WERI-Rb-1 (cell line): Measurements from ENCODE around the gene DCTN3.
"Not testable (repeated sequence)": the region's sequence is repeated elsewhere in the genome, so short reads cannot be mapped to it uniquely, and the experiment has no call there.

Experiments used
- DNase-seq: peaks from one replicate; pipeline ENCODE4 v3.0.0-alpha.2; 2020
- H3K27ac ChIP-seq: fragments of 250-450 bp; sonication (Bioruptor Pico); 2 replicates; pipeline ENCODE4 v1.5.1; 2020; ENCODE audit warnings: mild to moderate bottlenecking, moderate library complexity
- H3K27me3 ChIP-seq: fragments of 250-450 bp; sonication (Bioruptor Pico); 2 replicates; pipeline ENCODE4 v1.5.1; 2021; ENCODE audit warnings: mild to moderate bottlenecking, low read depth, moderate library complexity; ENCODE audit not compliant: insufficient read depth, severe bottlenecking
- H3K36me3 ChIP-seq: fragments of 250-450 bp; sonication (Bioruptor Pico); 2 replicates; pipeline ENCODE4 v1.5.1; 2020; ENCODE audit warnings: mild to moderate bottlenecking, moderate library complexity
- H3K4me3 ChIP-seq: 2 replicates; pipeline ENCODE4 v1.5.1; 2011; ENCODE audit warnings: low read depth, mild to moderate bottlenecking, control low read depth, low read length
- H3K9me3 ChIP-seq: fragments of 250-450 bp; sonication (Bioruptor Pico); 2 replicates; pipeline ENCODE4 v1.5.1; 2021; ENCODE audit warnings: mild to moderate bottlenecking, moderate library complexity; ENCODE audit not compliant: severe bottlenecking
- TF ChIP-seq, protein P1 (sequence below): IDR thresholded peaks from 2 replicates; pipeline ENCODE4 v1.5.1; 2011; ENCODE audit warnings: low read depth, mild to moderate bottlenecking, control low read depth, inconsistent platforms, low read length

The DCTN3 gene

GRCh38 chr9:34644766-34645314, 24.5 kb upstream of the DCTN3 start:
- no peak for DNase-seq
- no peaks in the 10 kb centered on the region for H3K27me3 ChIP-seq
- H3K4me3 ChIP-seq = no peak overlapping the region
- no peaks in the 10 kb centered on the region for H3K9me3 ChIP-seq
- peaks cover 15% of the 10 kb centered on the region for H3K36me3 ChIP-seq
- H3K27ac ChIP-seq = no peak overlapping the region
- TF ChIP-seq, protein P1, sequence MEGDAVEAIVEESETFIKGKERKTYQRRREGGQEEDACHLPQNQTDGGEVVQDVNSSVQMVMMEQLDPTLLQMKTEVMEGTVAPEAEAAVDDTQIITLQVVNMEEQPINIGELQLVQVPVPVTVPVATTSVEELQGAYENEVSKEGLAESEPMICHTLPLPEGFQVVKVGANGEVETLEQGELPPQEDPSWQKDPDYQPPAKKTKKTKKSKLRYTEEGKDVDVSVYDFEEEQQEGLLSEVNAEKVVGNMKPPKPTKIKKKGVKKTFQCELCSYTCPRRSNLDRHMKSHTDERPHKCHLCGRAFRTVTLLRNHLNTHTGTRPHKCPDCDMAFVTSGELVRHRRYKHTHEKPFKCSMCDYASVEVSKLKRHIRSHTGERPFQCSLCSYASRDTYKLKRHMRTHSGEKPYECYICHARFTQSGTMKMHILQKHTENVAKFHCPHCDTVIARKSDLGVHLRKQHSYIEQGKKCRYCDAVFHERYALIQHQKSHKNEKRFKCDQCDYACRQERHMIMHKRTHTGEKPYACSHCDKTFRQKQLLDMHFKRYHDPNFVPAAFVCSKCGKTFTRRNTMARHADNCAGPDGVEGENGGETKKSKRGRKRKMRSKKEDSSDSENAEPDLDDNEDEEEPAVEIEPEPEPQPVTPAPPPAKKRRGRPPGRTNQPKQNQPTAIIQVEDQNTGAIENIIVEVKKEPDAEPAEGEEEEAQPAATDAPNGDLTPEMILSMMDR = no peak

GRCh38 chr9:34642679-34643078, 22.4 kb upstream of the DCTN3 start:
- Histone ChIP-seq H3K9me3 (no peaks in the 10 kb centered on the region), H3K27ac (no peak overlapping the region), H3K4me3 (no peak overlapping the region), H3K27me3 (no peaks in the 10 kb centered on the region), H3K36me3 (no peaks in the 10 kb centered on the region)
- TF ChIP-seq, protein P1 = no peak
- DNase-seq = no peak

GRCh38 chr9:34639322-34639721, 19.0 kb upstream of the DCTN3 start:
- not testable (repeated sequence) for H3K27me3 ChIP-seq, H3K4me3 ChIP-seq, H3K36me3 ChIP-seq, H3K9me3 ChIP-seq, H3K27ac ChIP-seq, DNase-seq

- Histone ChIP-seq H3K4me3 (peak overlapping the region; percentile 80), H3K27ac (peak overlapping the region; percentile 1; the same call in 1 of the 2 replicates), H3K9me3 (no peaks in the 10 kb centered on the region), H3K36me3 (peaks cover 10% of the 10 kb centered on the region), H3K27me3 (no peaks in the 10 kb centered on the region)
- no peak for DNase-seq
- TF ChIP-seq, protein P1 = no peak
Measured at GRCh38 chr9:34638138-34638445, 17.8 kb upstream of the DCTN3 start.

DNA sequence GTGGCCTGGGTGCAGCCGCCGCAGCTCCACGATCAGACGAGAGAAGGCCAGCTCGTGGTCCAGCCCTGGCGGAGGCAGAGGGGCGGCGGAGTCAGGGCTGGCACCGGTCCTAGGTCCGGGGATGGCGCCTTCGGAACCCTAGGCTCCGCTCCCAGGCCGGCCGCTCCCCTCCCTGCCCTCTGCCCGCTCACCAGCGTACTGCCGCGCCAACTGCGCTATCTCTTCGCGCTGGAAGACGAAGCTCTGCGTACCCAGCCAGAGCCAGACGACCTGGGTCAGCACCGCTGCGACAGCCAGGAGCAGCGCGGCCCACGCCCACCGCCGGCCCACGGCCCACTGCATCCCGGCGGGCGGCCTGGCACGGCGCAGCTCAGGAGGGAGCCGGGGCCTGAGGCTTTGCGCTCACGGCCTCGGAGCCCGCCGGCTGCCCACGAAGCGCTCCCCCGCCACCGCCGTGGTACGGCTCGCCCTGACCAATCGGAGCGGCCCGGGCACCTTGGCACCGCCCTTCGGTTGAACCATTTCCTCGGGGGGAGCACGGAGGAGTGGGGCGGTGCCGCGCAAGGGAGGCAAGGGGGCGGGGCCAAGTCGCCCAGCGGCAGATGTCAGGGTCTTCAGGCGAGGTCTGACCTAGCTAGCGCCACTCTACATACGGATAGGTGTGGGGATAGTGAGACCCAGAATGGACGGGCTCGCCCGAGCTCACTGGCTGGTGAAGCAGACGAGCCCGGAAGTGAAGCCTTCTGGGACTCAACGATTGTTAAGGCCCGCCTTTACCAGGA, 17.3 kb upstream of the DCTN3 start, which contains the start of gene SIGMAR1:
Gene SIGMAR1 (minus strand): TSS at position 432 of the 782 bp plus-strand sequence. CDS start 90 bp downstream, at position 342.
- peak; percentile 95 for DNase-seq
- TF ChIP-seq, protein P1 = no peak
- no peaks in the 10 kb centered on the region for H3K9me3 ChIP-seq

GRCh38 chr9:34636791-34637355, 16.6 kb upstream of the DCTN3 start:
- Histone ChIP-seq H3K9me3 (no peaks in the 10 kb centered on the region), H3K4me3 (peak overlapping the region; percentile 80), H3K36me3 (peaks cover 10% of the 10 kb centered on the region), H3K27ac (peak overlapping the region; percentile 78), H3K27me3 (no peaks in the 10 kb centered on the region)
- TF ChIP-seq, protein P1 = no peak
- no peak for DNase-seq

More for the DNA sequence above, 17.3 kb upstream of the DCTN3 start, which contains the start of gene SIGMAR1:
- Histone ChIP-seq H3K4me3 (peak within 1 kb of the TSS; percentile 80), H3K27me3 (no peaks in the 10 kb centered on the region), H3K36me3 (peaks cover 10% of the 10 kb centered on the region), H3K27ac (peak within 1 kb of the TSS; percentile 78)
